Activated CD4-positive, alpha-beta T cell treated with anti-CD3 and anti-CD28 coated beads, Interleukin-2, Interleukin-6, amounts not matched to agents 100 ng/mL and 50 ng/mL, durations not matched to agents 16 hours and 8 hours (primary cell): Measurements from ENCODE around the gene MARCO.
"Not testable (repeated sequence)": the region's sequence is repeated elsewhere in the genome, so short reads cannot be mapped to it uniquely, and the experiment has no call there.

Experiments
- DNase-seq: peaks from one replicate; pipeline ENCODE4 v3.0.0-alpha.2; 2020

Gene MARCO

GRCh38 chr2:118929059-118929458 is 12.9 kb upstream of the MARCO start:
- DNase-seq = no peak

DNA sequence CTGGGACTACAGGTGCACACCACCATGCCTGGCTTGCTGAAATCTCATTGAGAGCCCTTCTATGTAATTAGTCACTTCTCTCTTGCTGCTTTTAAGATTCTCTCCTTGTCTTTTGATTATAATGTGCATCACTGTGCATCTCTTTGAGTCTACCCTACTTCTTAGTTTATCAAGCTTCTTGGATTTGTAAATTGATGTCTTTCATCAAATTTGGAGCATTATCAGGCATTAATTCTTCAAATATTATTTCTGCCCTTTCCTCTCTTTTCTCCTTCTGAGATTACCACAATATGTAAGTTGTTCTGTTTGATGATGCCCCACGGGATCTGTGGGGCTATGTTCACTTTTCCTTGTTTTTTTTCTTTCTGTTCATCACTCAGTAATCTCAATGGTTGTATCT is 9.0 kb upstream of the MARCO start:
- DNase-seq = no peak

DNA sequence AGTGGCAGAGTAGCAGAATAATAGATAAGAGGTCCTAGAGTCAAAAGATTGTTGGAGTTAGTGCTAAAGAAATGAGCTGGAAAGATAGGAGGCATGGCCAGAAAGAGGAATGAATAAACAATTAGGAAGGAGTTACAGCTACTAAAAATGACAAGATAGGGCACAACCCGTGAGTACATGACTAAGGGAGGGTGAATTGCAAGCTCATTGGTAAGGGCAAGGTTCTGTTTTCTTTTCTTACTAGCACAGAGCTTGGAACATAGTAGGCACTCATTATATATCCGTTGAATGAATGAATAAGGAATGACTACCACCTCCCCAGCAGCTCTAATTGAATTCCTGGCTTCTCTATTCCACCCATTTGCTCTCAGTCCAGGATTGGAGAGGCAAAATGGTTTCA is 5.7 kb upstream of the MARCO start:
- no peak for DNase-seq

GRCh38 chr2:118936936-118937335 is 5.1 kb upstream of the MARCO start:
- no peak for DNase-seq

DNA sequence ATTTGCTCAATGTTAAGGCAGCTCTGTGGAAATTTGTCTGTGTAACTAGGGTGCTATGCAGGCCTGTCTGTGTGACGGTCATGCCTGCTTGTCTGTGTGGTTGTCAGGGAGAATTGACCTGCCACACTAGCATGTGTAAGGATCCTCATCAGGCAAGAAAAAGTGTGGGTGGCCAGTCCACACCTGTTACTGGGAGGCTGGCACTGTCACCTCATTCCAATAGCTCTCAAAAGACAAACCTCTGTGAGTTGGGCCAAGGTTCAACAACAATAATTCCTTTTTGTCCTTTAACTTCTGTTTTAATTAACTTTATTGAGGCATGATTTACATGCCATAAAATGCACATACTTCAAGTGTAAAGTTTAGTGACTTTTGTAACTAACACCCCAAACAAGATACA is 4.2 kb upstream of the MARCO start:
- no peak for DNase-seq

- DNase-seq = no peak
Measured at GRCh38 chr2:118939994-118940393, 2.0 kb upstream of the MARCO start.

DNA sequence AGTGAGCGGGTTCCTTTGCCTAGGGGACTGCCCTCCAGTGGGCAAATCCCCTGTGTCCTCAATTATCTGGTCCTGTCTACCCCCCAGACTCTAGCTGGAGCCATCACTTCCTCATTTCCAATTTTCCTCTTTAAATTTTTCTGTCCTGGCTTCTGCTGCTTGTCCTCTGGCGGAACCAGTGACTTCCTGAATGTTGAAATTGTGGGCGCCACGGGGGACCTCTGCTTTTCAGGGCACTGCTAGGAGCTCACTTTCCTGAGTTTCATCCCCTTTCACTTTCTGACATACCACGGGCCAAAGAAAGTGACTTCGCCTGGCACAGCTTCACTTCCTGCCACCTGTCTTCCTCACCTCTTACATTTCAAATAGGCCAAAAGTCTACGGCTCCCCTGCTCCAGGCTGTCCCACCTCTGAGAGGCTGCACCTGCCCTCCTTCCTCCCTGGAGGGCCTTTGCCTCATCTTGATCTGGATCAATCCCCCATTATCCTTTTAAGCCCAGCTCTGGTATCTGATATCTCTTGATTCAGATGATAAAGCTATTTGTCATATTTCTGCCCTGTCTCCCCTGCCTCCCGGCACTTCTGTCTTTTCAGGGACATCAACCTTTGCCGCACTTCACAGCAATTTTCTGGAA is 1.4 kb upstream of the MARCO start:
- no peak for DNase-seq

DNA sequence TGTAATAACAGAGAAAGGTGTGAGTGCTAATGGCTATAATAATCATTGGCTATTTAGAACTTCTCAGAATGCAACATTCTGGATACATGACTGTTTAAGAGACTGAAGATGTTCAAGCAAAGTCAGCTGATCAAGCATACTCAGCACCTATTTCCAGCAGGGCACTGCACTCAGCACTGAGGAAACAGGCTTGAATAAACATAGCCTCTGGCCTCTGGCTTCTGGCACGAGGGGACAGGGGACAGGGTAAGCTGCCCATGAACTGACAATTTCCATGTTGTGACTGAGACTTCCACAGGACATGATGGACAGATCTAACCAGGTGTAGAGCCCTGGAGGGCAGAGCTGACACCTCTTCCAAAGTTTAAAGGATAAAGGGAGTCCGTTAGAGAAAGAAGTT is 1.3 kb downstream of the MARCO start:
- no peak for DNase-seq

- DNase-seq = no peak
Measured at GRCh38 chr2:118945881-118946280, 3.9 kb downstream of the MARCO start.

DNA sequence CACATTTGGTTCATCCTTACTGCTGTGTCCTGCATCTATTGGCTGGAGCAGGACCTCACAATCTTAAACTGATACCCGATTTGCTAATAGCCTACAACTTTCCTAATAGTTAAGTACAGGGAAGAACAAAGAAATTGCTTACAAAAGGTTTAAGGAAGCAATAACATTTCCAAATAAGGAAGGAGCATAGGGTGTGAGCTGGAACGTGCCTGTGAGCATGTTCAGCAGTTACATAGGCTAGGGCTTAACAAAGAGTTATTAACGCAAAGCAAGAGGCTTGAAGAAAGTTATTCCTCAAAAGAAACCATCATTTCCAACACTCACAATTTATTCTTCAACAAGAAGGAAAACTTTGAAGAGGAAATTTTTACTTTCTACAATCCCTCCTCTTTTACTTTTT is 6.3 kb downstream of the MARCO start:
- not testable (repeated sequence) for DNase-seq

GRCh38 chr2:118954297-118955060 is 12.5 kb downstream of the MARCO start:
- DNase-seq = no peak

DNA sequence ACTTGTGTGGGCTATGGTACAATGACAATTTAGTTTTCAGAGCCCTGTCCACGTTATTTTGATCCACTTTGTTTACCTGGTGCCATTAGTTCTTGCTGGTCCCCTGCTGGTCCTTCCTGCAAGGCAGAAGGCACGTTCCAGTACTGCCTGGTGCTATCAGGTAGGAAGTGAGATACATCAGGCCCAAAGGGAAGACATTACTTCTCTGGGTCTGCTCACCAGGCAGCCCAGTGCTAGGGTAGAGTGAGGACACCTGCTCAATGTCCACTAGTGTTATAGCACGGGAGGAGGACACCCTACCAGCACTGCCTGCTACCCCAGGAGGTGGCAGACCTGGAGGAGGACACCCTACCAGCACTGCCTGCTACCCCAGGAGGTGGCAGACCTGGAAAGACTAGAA is 23.7 kb downstream of the MARCO start:
- DNase-seq = no peak

DNA sequence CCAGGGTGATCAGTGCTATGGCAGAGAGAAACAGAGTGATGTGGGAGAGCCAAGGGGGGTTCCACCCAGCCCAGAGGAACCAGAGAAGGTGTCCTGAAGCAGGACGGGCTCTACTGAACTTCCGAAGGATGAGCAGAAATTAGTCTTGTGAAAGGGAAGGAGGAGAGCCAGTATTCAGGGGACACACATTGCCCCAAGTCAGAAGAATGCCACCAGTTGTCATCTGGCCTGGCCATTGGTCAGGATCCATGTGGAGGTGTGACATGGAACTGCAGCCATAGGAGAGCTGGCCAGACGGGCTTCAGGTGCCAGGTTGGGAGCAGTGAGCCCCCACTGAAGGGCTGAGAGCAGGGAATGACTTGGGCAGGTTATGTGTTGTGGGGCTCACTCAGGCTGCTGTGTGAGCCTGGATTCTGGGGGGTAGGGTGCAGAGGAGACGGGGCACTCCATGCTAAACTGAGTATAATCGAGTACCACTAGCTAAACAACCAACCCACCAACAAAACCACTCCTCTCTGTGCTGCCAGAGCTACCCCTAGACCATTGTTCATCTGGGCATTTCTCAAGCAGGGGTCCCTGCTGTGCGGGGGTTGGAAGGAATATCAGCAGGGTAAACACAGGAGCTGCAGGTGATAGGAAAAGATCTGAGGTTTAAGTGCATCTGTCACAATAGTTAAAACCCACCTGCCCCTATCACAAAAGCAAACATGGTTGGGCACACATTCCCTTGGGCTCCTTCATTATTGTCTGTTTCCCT is 25.3 kb downstream of the MARCO start:
- no peak for DNase-seq

DNA sequence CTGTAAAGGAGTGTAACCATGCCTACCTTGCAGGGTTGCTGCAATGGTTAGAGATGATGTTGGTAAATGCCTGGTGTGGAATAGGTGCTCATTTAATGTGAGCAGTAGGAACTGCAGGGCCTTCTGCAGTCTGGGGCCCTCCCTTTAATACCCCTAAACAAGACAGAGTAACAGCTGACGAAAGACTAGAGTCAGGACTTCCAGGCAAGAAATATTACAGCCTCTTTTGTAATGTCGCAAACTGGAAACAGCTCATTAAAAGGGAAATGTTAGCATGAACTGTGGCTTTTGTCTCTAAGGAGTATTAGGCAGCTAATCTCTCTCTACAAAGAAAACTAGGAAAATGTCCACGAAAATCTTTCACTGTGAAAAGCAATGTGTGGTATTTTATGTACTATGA is 26.0 kb downstream of the MARCO start:
- no peak for DNase-seq

DNA sequence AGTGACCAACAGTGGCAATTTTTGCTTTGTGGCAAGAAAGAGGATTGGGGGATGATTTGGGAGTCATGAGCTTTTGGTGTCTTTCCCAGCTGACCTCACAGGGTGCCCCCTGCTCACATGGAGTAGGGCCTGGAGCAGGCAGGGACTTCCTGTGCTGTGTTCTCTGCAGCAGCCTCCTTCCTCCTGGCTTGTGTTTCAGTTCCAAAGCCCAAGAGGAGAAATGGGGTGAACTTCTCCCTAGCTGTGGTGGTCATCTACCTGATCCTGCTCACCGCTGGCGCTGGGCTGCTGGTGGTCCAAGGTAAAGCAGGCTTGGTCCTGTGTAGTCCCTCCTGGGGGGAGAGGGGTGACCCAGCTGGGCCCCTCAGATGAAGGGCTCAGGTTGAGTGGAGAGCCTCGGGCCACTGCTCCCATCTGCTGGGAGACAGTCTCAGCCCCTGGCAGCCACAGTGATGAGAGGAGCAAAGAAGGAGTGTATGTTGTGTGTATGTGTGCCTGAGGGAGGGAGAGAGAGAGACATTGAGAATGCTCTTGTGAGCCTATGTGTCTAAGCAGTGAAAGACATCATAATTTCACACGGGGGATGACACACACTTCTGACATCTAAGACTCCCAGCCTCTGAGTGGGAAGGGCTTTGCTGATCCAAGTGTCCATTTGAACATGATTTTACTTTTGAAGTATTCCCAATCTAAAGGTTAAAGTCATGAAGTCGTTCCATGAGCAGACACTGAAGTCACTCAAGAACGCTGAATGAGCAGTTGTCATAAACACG is 27.2 kb downstream of the MARCO start:
- DNase-seq = no peak

DNA sequence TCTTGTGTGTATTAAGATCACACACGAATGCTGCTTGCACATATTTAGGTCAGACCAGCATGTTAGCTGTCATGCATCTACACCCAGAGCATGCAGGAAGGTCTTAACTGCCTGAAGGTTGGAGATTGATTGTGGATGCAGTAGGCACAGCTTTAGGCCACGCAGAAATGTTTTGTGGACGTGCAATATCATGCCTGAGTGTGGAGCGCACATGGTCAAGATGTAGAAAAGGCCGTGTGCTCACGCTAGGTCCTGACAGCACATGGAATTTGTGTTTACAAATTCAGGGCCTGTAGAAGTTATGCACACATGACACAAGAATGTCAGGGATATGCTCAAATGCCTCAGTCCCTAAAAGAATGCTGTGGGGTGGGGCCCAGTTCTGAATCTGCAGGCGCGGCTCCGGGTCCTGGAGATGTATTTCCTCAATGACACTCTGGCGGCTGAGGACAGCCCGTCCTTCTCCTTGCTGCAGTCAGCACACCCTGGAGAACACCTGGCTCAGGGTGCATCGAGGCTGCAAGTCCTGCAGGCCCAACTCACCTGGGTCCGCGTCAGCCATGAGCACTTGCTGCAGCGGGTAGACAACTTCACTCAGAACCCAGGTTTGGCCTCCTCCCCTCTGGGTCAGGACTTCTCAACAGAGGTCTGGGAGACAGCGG is 27.9 kb downstream of the MARCO start:
- no peak for DNase-seq

DNA sequence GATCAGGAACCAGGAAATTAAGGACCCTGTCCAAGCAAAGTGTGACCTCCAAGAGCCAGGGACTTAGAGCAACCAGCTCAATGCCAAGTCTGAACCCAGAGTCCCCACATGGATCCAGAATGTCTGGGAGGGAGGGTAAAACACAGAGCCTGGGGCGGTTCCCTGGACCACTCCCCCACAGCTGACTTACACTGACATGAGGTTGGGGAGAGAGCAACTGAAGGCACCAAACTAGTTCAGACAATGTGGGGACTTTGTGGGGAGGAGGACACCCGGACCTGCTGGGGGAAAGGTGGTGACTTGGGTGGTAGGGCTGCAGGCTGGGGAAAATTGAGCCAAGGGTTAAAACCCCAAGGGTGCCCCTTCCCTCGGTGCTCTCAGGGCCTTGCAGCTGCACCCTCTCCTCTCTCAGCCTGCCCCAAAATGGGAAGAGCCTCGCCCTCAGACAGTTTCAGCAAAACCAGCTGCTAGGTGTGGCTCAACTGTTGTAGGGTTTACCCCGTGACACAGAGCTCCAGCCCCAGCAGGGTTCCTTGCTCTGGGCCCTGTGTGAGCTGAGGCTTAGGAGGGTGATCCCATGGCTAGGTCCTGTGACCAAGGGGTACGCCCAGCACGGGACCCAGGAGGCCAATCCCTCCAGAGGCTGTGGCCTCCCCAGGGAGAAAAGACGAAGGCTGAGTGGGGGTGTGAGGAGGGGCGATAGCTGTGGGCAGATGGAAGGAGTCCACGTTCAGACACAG is 28.6 kb downstream of the MARCO start:
- DNase-seq = no peak

GRCh38 chr2:118971245-118972122 is 29.5 kb downstream of the MARCO start:
- DNase-seq = no peak

GRCh38 chr2:118973542-118973951 is 31.6 kb downstream of the MARCO start:
- DNase-seq = no peak

- no peak for DNase-seq
Measured at GRCh38 chr2:118974103-118974993, 32.4 kb downstream of the MARCO start.
